HEK293 (cell line): ENCODE results near the gene EIF4G3.

Experiments used
- CTCF ChIA-PET: fragments of 350-600 bp; formaldehyde crosslinking; extraction: SDS; loops from one replicate; lab custom pipeline; 2021; ENCODE audit warnings: antibody characterized with exemption; lab: Yijun Ruan, JAX
- POLR2A ChIA-PET: fragments of 300-600 bp; formaldehyde crosslinking; extraction: SDS; loops from one replicate; lab custom pipeline; 2020; ENCODE audit warnings: antibody characterized with exemption, inconsistent platforms; lab: Yijun Ruan, JAX
- H3K27ac ChIP-seq: fragments of 200-500 bp; sonication (Bioruptor generic); 2 replicates; pipeline ENCODE4 v1.5.1; 2014; ENCODE audit warnings: low read depth, low read length, control low read depth, inconsistent platforms; ENCODE audit errors: extremely low read depth
- H3K36me3 ChIP-seq, 2 experiments: fragments of 200-500 bp in 1 of 2; sonication (Bioruptor generic) in 1 of 2; 1 replicate in 1 of 2; 2 replicates in 1 of 2; pipeline ENCODE4 v1.5.1; 2014 to 2017; ENCODE audit warnings: inconsistent platforms in 2 of 2, low read length in 2 of 2; ENCODE audit not compliant: control insufficient read depth in 2 of 2, insufficient read depth in 1 of 2
- H3K4me1 ChIP-seq: fragments of 200-500 bp; sonication (Bioruptor generic); 2 replicates; pipeline ENCODE4 v1.5.1; 2014; ENCODE audit warnings: mild to moderate bottlenecking, low read length, inconsistent platforms; ENCODE audit not compliant: control insufficient read depth, insufficient read depth
- H3K4me3 ChIP-seq: 2 replicates; pipeline ENCODE4 v1.5.1; 2011; ENCODE audit warnings: low read depth, mild to moderate bottlenecking, control low read depth, low read length, moderate library complexity
- H3K9me3 ChIP-seq: fragments of 200-500 bp; sonication (Bioruptor generic); 2 replicates; pipeline ENCODE4 v1.5.1; 2014; ENCODE audit warnings: low read depth, low read length, inconsistent platforms; ENCODE audit not compliant: control insufficient read depth, insufficient read depth
- FEZF1 ChIP-seq: fragments of 450-650 bp; formaldehyde crosslinking; IDR thresholded peaks from 2 replicates; pipeline ENCODE4 v1.5.1; 2016; ENCODE audit warnings: missing biosample characterization, missing genetic modification characterization
- KLF1 ChIP-seq: fragments of 450-650 bp; formaldehyde crosslinking; IDR thresholded peaks from 2 replicates; pipeline ENCODE4 v1.5.1; 2016; ENCODE audit warnings: missing biosample characterization, missing genetic modification characterization
- OVOL3 ChIP-seq: fragments of 450-650 bp; formaldehyde crosslinking; IDR thresholded peaks from 2 replicates; pipeline ENCODE4 v1.5.1; 2016; ENCODE audit warnings: missing biosample characterization, missing genetic modification characterization
- PRDM1 ChIP-seq: fragments of 450-650 bp; formaldehyde crosslinking; IDR thresholded peaks from 2 replicates; pipeline ENCODE4; 2016; ENCODE audit warnings: missing biosample characterization, missing genetic modification characterization
- PRDM6 ChIP-seq: fragments of 450-650 bp; formaldehyde crosslinking; IDR thresholded peaks from 2 replicates; pipeline ENCODE4 v1.5.1; 2017; ENCODE audit warnings: missing biosample characterization, missing genetic modification characterization
- REPIN1 ChIP-seq: fragments of 450-650 bp; formaldehyde crosslinking; IDR thresholded peaks from 2 replicates; pipeline ENCODE4 v1.5.1; 2017; ENCODE audit warnings: missing biosample characterization, missing genetic modification characterization, low read depth
- SP7 ChIP-seq: fragments of 450-650 bp; formaldehyde crosslinking; IDR thresholded peaks from 2 replicates; pipeline ENCODE4 v1.5.1; 2016; ENCODE audit warnings: missing biosample characterization, missing genetic modification characterization
- YY1 ChIP-seq: fragments of 450-650 bp; formaldehyde crosslinking; IDR thresholded peaks from 2 replicates; pipeline ENCODE4 v1.5.1; 2018; ENCODE audit warnings: missing biosample characterization, missing genetic modification characterization
- ZBTB6 ChIP-seq: fragments of 450-650 bp; formaldehyde crosslinking; IDR thresholded peaks from 2 replicates; pipeline ENCODE4 v1.5.1; 2017; ENCODE audit warnings: missing biosample characterization, missing genetic modification characterization
- ZEB2 ChIP-seq: fragments of 450-650 bp; formaldehyde crosslinking; IDR thresholded peaks from 2 replicates; pipeline ENCODE4 v1.5.1; 2016; ENCODE audit warnings: missing biosample characterization, missing genetic modification characterization
- ZNF132 ChIP-seq: fragments of 450-650 bp; formaldehyde crosslinking; IDR thresholded peaks from 2 replicates; pipeline ENCODE4 v1.5.1; 2017; ENCODE audit warnings: missing biosample characterization, missing genetic modification characterization, borderline replicate concordance
- ZNF157 ChIP-seq: fragments of 450-650 bp; formaldehyde crosslinking; IDR thresholded peaks from 2 replicates; pipeline ENCODE4 v1.5.1; 2016; ENCODE audit warnings: missing biosample characterization, missing genetic modification characterization
- ZNF169 ChIP-seq: fragments of 450-650 bp; formaldehyde crosslinking; IDR thresholded peaks from 2 replicates; pipeline ENCODE4 v1.5.1; 2016; ENCODE audit warnings: missing biosample characterization, missing genetic modification characterization
- ZNF23 ChIP-seq: fragments of 450-650 bp; formaldehyde crosslinking; IDR thresholded peaks from 2 replicates; pipeline ENCODE4 v1.5.1; 2016; ENCODE audit warnings: missing biosample characterization, missing genetic modification characterization, borderline replicate concordance
- ZNF24 ChIP-seq: fragments of 450-650 bp; formaldehyde crosslinking; IDR thresholded peaks from 2 replicates; pipeline ENCODE4 v1.5.1; 2016; ENCODE audit warnings: missing biosample characterization, missing genetic modification characterization
- ZNF266 ChIP-seq: fragments of 450-650 bp; formaldehyde crosslinking; IDR thresholded peaks from 2 replicates; pipeline ENCODE4 v1.5.1; 2016; ENCODE audit warnings: missing biosample characterization, missing genetic modification characterization, low read depth
- ZNF292 ChIP-seq: fragments of 450-650 bp; formaldehyde crosslinking; IDR thresholded peaks from 2 replicates; pipeline ENCODE4 v1.5.1; 2016; ENCODE audit warnings: low read depth, missing biosample characterization, missing genetic modification characterization, borderline replicate concordance
- ZNF350 ChIP-seq: fragments of 450-650 bp; formaldehyde crosslinking; IDR thresholded peaks from 2 replicates; pipeline ENCODE4 v1.5.0; 2017; ENCODE audit warnings: missing biosample characterization, mild to moderate bottlenecking, missing genetic modification characterization
- ZNF416 ChIP-seq: fragments of 450-650 bp; formaldehyde crosslinking; IDR thresholded peaks from 2 replicates; pipeline ENCODE4 v1.5.1; 2016; ENCODE audit warnings: missing biosample characterization, missing genetic modification characterization
- ZNF529 ChIP-seq: fragments of 450-650 bp; formaldehyde crosslinking; IDR thresholded peaks from 2 replicates; pipeline ENCODE4 v1.5.1; 2017; ENCODE audit warnings: missing genetic modification characterization, missing biosample characterization; ENCODE audit not compliant: insufficient replicate concordance
- ZNF530 ChIP-seq: fragments of 450-650 bp; formaldehyde crosslinking; IDR thresholded peaks from 2 replicates; pipeline ENCODE4 v1.5.1; 2016; ENCODE audit warnings: low read depth, missing biosample characterization, missing genetic modification characterization
- ZNF549 ChIP-seq: fragments of 450-650 bp; IDR thresholded peaks from 2 replicates; pipeline ENCODE4 v1.5.1; 2018; ENCODE audit warnings: missing biosample characterization, missing genetic modification characterization, mild to moderate bottlenecking, inconsistent platforms, moderate library complexity
- ZNF555 ChIP-seq: fragments of 450-650 bp; formaldehyde crosslinking; conservative IDR thresholded peaks from 2 replicates; pipeline ENCODE4 v1.5.1; 2017; ENCODE audit warnings: missing biosample characterization, mild to moderate bottlenecking, missing genetic modification characterization, inconsistent platforms
- ZNF660 ChIP-seq: fragments of 450-650 bp; IDR thresholded peaks from 2 replicates; pipeline ENCODE4 v1.5.1; 2018; ENCODE audit warnings: missing biosample characterization, mild to moderate bottlenecking, missing genetic modification characterization
- ZNF830 ChIP-seq: fragments of 450-650 bp; IDR thresholded peaks from 2 replicates; pipeline ENCODE4 v1.5.0; 2018; ENCODE audit warnings: missing biosample characterization, missing genetic modification characterization, low read depth, mild to moderate bottlenecking, moderate library complexity

EIF4G3 gene

GRCh38 chr1:21165646-21166045 is 11.1 kb downstream of the EIF4G3 start:
- H3K4me3 ChIP-seq, result no peak overlapping the region
- no peaks in the 10 kb centered on the region for H3K9me3 ChIP-seq
- CTCF ChIA-PET, result no interaction called here
- TF ChIP-seq ZNF660 (tag by site-specific recombination) (no peak), ZNF530 (tag by site-specific recombination) (no peak)
- POLR2A ChIA-PET, result no interaction called here
- peaks cover 66 to 84% of the 10 kb centered on the region in 2 experiments for H3K36me3 ChIP-seq
- no peak overlapping the region for H3K27ac ChIP-seq
- peaks cover 4% of the 10 kb centered on the region for H3K4me1 ChIP-seq

- Histone ChIP-seq H3K9me3 (no peaks in the 10 kb centered on the region), H3K36me3 (peaks cover 65 to 84% of the 10 kb centered on the region in 2 experiments), H3K4me1 (peaks cover 4% of the 10 kb centered on the region), H3K4me3 (no peak overlapping the region), H3K27ac (no peak overlapping the region)
- peak; percentile 74 for TF ChIP-seq SP7 (tag by site-specific recombination)
- no peak for TF ChIP-seq PRDM1 (tag by site-specific recombination)
- TF ChIP-seq PRDM6 (tag by site-specific recombination), result peak; percentile 48; the same call in 1 of the 2 replicates
- peak; percentile 41; the same call in 1 of the 2 replicates for TF ChIP-seq FEZF1 (tag by site-specific recombination)
- POLR2A ChIA-PET, result no interaction called here
- CTCF ChIA-PET, result interaction anchor here (0.6 kb wide), 1 partner anchor 248 kb away, joined by 5 read pairs; no protein-coding TSS in a partner anchor
These were observed 11.6 kb downstream of the EIF4G3 start for GRCh38 chr1:21165076-21165475.

- peaks cover 62 to 83% of the 10 kb centered on the region in 2 experiments for H3K36me3 ChIP-seq
- POLR2A ChIA-PET, result no interaction called here
- no peak overlapping the region for H3K4me3 ChIP-seq
- H3K9me3 ChIP-seq, result no peaks in the 10 kb centered on the region
- no peak overlapping the region for H3K27ac ChIP-seq
- CTCF ChIA-PET, result interaction anchor here (0.6 kb wide), 2 partner anchors 129 to 247 kb away, joined by 3 to 5 read pairs; no protein-coding TSS in a partner anchor
- TF ChIP-seq ZNF169, result no peak
- TF ChIP-seq ZNF292 (tag by site-specific recombination), result no peak
- TF ChIP-seq ZNF549 (tag by site-specific recombination), result no peak
- TF ChIP-seq ZNF529 (tag by site-specific recombination), result no peak
- TF ChIP-seq ZNF23 (tag by site-specific recombination), result no peak
- no peak for TF ChIP-seq ZNF266 (tag by site-specific recombination)
- TF ChIP-seq REPIN1 (tag by site-specific recombination), result no peak
- TF ChIP-seq ZNF157 (tag by site-specific recombination), result no peak
- TF ChIP-seq KLF1, result no peak
- no peak for TF ChIP-seq ZNF132 (tag by site-specific recombination)
- TF ChIP-seq ZNF416, result no peak
- TF ChIP-seq YY1 (tag by site-specific recombination), result no peak
- TF ChIP-seq ZNF555 (tag by site-specific recombination), result no peak
- TF ChIP-seq ZNF830 (tag by site-specific recombination), result no peak
- TF ChIP-seq ZBTB6 (tag by site-specific recombination), result no peak
- TF ChIP-seq ZNF350 (tag by site-specific recombination), result no peak
- TF ChIP-seq ZNF24 (tag by site-specific recombination), result no peak
- TF ChIP-seq ZEB2 (tag by site-specific recombination), result no peak
- no peak for TF ChIP-seq OVOL3
- TF ChIP-seq, all 188 proteins: peak for 0
- peaks cover 4% of the 10 kb centered on the region for H3K4me1 ChIP-seq
These were observed 12.4 kb downstream of the EIF4G3 start for GRCh38 chr1:21164266-21164665.
